ENCODE results near the gene ZSCAN29. TPM values are rescaled to one million over a fixed set of nuclear protein-coding genes. Genes with fewer than 3 reads are reported as not detected.

Gene ZSCAN29
- total and polyA plus RNA-seq, 4 donors: 4.2 to 21.7 (median 12.6) TPM

GRCh38 chr15:43370310-43370974 is 401 bp downstream of the ZSCAN29 start:
- Histone ChIP-seq H3K36me3 (ENCODE audit: control insufficient read depth in 1 of 2, insufficient read depth in 2 of 2, low read length in 1 of 2) (peaks cover 0 to 2% of the 10 kb centered on the region in 2 donors), H3K9me3 (ENCODE audit: control insufficient read depth, low read length) (peaks cover 2% of the 10 kb centered on the region), H3K4me1 (ENCODE audit: control insufficient read depth in 1 of 2, insufficient read depth in 2 of 2, low read length in 2 of 2) (peaks cover 0 to 4% of the 10 kb centered on the region in 2 donors), H3K27me3 (ENCODE audit: control insufficient read depth in 1 of 2, insufficient read depth in 2 of 2, low read length in 1 of 2) (no peaks in the 10 kb centered on the region), H3K27ac (ENCODE audit: low read depth in 1 of 2, low read length in 2 of 2) (no peak overlapping the region), H3K4me3 (ENCODE audit: low read length in 2 of 2) (peak overlapping the region; percentile 65 to 80)
- no peak for DNase-seq
- peak; percentile 76 for ATAC-seq (ENCODE audit: low FRiP score)
- 0 to 1% methylated on average over 42 to 45 of the region's 45 CpGs for WGBS, 2 donors
- intact Hi-C loops (cut with DNase I): no loop called here

DNA sequence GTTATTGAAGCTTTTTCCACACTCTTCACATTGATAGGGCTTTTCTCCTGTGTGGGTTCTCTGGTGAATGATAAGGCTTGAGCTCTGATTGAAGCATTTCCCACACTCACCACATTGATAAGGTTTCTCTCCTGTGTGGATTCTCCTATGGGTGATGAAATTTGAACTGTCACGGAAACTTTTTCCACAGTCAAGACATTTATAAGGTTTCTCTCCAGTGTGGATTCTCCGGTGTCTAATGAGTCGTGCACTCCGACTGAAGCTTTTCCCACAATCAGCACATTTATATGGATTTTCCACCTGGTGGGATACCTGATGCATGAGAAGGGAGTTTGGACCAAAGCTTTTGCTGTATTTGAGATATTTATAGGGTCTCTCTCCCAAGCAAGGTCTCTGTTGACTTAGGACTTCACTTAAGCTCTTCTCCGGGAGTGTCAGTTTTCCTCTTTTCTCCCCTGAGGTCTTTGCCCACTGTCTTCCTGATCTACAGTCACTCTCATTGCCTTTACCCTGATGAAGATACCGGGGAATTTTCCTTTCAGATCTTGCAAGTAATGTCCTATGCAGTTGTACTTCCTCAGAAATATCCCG is 9.4 kb downstream of the ZSCAN29 start:
- Histone ChIP-seq H3K4me1 (ENCODE audit: control insufficient read depth in 1 of 2, insufficient read depth in 2 of 2, low read length in 2 of 2) (no peaks in the 10 kb centered on the region), H3K27ac (ENCODE audit: low read depth in 1 of 2, low read length in 2 of 2) (no peak overlapping the region), H3K27me3 (ENCODE audit: control insufficient read depth in 1 of 2, insufficient read depth in 2 of 2, low read length in 1 of 2) (no peaks in the 10 kb centered on the region), H3K4me3 (ENCODE audit: low read length in 2 of 2) (no peak overlapping the region), H3K9me3 (ENCODE audit: control insufficient read depth, low read length) (peaks cover 12% of the 10 kb centered on the region), H3K36me3 (ENCODE audit: control insufficient read depth in 1 of 2, insufficient read depth in 2 of 2, low read length in 1 of 2) (peaks cover 10 to 31% of the 10 kb centered on the region in 2 donors)
- no peak for ATAC-seq (ENCODE audit: low FRiP score)
- DNase-seq: no peak
- intact Hi-C loops (cut with DNase I): no loop called here
- WGBS, 2 donors: 97% methylated on average over 7 of the region's 7 CpGs

DNA sequence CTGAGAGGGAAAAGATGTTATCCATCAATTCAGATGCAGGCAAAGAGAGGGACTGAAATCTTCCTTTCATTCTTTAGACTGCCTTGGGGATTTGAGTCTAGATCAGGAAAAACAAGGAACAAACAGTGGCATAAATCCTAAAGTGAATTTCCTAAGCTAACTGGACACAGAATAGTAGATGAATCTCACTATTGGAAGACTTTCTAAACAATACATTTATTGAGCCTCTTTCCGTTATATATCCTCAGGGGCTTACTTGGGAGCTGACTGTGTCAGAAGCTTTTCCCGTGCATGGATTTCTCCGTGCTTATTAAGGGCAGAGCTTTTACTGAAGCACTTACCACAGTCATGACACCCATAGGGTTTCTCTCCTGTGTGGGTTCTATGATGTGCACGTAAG is 10.0 kb downstream of the ZSCAN29 start:
- H3K4me3 ChIP-seq (ENCODE audit: low read length in 2 of 2): no peak overlapping the region
- 86 to 99% methylated on average over 4 of the region's 4 CpGs for WGBS, 2 donors
- no peak overlapping the region for H3K27ac ChIP-seq (ENCODE audit: low read depth in 1 of 2, low read length in 2 of 2)
- peaks cover 12% of the 10 kb centered on the region for H3K9me3 ChIP-seq (ENCODE audit: control insufficient read depth, low read length)
- no peaks in the 10 kb centered on the region for H3K4me1 ChIP-seq (ENCODE audit: control insufficient read depth in 1 of 2, insufficient read depth in 2 of 2, low read length in 2 of 2)
- ATAC-seq (ENCODE audit: low FRiP score) (no peak), DNase-seq (no peak)
- intact Hi-C loops (cut with DNase I): no loop called here
- H3K36me3 ChIP-seq (ENCODE audit: control insufficient read depth in 1 of 2, insufficient read depth in 2 of 2, low read length in 1 of 2): peaks cover 10 to 31% of the 10 kb centered on the region in 2 donors
- H3K27me3 ChIP-seq (ENCODE audit: control insufficient read depth in 1 of 2, insufficient read depth in 2 of 2, low read length in 1 of 2): no peaks in the 10 kb centered on the region

GRCh38 chr15:43352693-43353382 is 18.0 kb downstream of the ZSCAN29 start:
- DNase-seq (no peak), ATAC-seq (ENCODE audit: low FRiP score) (no peak)
- WGBS, 2 donors: 29 to 36% methylated on average over 2 of the region's 2 CpGs
- peaks cover 0 to 1% of the 10 kb centered on the region in 2 donors for H3K36me3 ChIP-seq (ENCODE audit: control insufficient read depth in 1 of 2, insufficient read depth in 2 of 2, low read length in 1 of 2)
- no peak overlapping the region for H3K27ac ChIP-seq (ENCODE audit: low read depth in 1 of 2, low read length in 2 of 2)
- H3K4me3 ChIP-seq (ENCODE audit: low read length in 2 of 2): no peak overlapping the region
- intact Hi-C loops (cut with DNase I): no loop called here
- no peaks in the 10 kb centered on the region for H3K9me3 ChIP-seq (ENCODE audit: control insufficient read depth, low read length)
- no peaks in the 10 kb centered on the region for H3K27me3 ChIP-seq (ENCODE audit: control insufficient read depth in 1 of 2, insufficient read depth in 2 of 2, low read length in 1 of 2)
- H3K4me1 ChIP-seq (ENCODE audit: control insufficient read depth in 1 of 2, insufficient read depth in 2 of 2, low read length in 2 of 2): peaks cover 0 to 2% of the 10 kb centered on the region in 2 donors

DNA sequence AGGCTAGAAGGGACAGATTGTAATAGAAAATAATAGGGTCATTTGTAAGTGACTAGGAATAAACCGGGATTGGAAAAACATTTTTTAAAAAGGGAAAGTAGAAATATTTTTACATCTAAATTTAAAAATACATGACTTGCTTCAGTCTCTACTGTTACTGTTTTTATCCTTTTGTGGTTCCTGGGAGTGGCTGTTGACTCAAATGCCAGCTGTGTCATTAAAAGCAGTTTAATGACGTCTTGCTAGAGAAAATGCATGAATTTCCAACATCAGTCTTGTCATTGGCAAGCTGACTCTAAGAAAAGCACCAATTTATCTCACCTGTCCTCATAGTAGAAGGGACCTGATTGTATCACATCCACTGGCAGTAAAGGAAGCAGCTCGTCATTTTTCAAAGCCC is 23.7 kb downstream of the ZSCAN29 start:
- H3K36me3 ChIP-seq (ENCODE audit: control insufficient read depth in 1 of 2, insufficient read depth in 2 of 2, low read length in 1 of 2): peaks cover 0 to 3% of the 10 kb centered on the region in 2 donors
- no peaks in the 10 kb centered on the region for H3K27me3 ChIP-seq (ENCODE audit: control insufficient read depth in 1 of 2, insufficient read depth in 2 of 2, low read length in 1 of 2)
- WGBS, 2 donors: 22 to 33% methylated on average over 3 of the region's 3 CpGs
- no peak overlapping the region for H3K27ac ChIP-seq (ENCODE audit: low read depth in 1 of 2, low read length in 2 of 2)
- H3K4me3 ChIP-seq (ENCODE audit: low read length in 2 of 2): no peak overlapping the region
- DNase-seq (no peak), ATAC-seq (ENCODE audit: low FRiP score) (no peak)
- no peaks in the 10 kb centered on the region for H3K4me1 ChIP-seq (ENCODE audit: control insufficient read depth in 1 of 2, insufficient read depth in 2 of 2, low read length in 2 of 2)
- H3K9me3 ChIP-seq (ENCODE audit: control insufficient read depth, low read length): no peaks in the 10 kb centered on the region
- intact Hi-C loops (cut with DNase I): no loop called here

GRCh38 chr15:43346305-43346704 is 24.5 kb downstream of the ZSCAN29 start:
- DNase-seq: no peak
- Histone ChIP-seq H3K27me3 (ENCODE audit: control insufficient read depth in 1 of 2, insufficient read depth in 2 of 2, low read length in 1 of 2) (no peaks in the 10 kb centered on the region), H3K36me3 (ENCODE audit: control insufficient read depth in 1 of 2, insufficient read depth in 2 of 2, low read length in 1 of 2) (peaks cover 2% of the 10 kb centered on the region in 2 donors), H3K27ac (ENCODE audit: low read depth in 1 of 2, low read length in 2 of 2) (no peak overlapping the region), H3K9me3 (ENCODE audit: control insufficient read depth, low read length) (no peaks in the 10 kb centered on the region), H3K4me3 (ENCODE audit: low read length in 2 of 2) (no peak overlapping the region), H3K4me1 (ENCODE audit: control insufficient read depth in 1 of 2, insufficient read depth in 2 of 2, low read length in 2 of 2) (no peaks in the 10 kb centered on the region)
- ATAC-seq (ENCODE audit: low FRiP score): no peak
- WGBS, 2 donors: 93 to 98% methylated on average over 2 of the region's 2 CpGs
- intact Hi-C loops (cut with DNase I): no loop called here

- H3K4me1 ChIP-seq (ENCODE audit: control insufficient read depth in 1 of 2, insufficient read depth in 2 of 2, low read length in 2 of 2): peaks cover 0 to 2% of the 10 kb centered on the region in 2 donors
- H3K36me3 ChIP-seq (ENCODE audit: control insufficient read depth in 1 of 2, insufficient read depth in 2 of 2, low read length in 1 of 2): no peaks in the 10 kb centered on the region
- peak overlapping the region; percentile 18 to 67 for H3K4me3 ChIP-seq (ENCODE audit: low read length in 2 of 2)
- ATAC-seq (ENCODE audit: low FRiP score) (no peak), DNase-seq (no peak)
- no peaks in the 10 kb centered on the region for H3K9me3 ChIP-seq (ENCODE audit: control insufficient read depth, low read length)
- 3 to 5% methylated on average over 7 of the region's 7 CpGs for WGBS, 2 donors
- peak overlapping the region in 1 of 2 donors; percentile 60 for H3K27ac ChIP-seq (ENCODE audit: low read depth in 1 of 2, low read length in 2 of 2)
- intact Hi-C loops (cut with DNase I): no loop called here
- H3K27me3 ChIP-seq (ENCODE audit: control insufficient read depth in 1 of 2, insufficient read depth in 2 of 2, low read length in 1 of 2): no peaks in the 10 kb centered on the region
Measured at GRCh38 chr15:43330780-43331087, 40.1 kb downstream of the ZSCAN29 start.

DNA sequence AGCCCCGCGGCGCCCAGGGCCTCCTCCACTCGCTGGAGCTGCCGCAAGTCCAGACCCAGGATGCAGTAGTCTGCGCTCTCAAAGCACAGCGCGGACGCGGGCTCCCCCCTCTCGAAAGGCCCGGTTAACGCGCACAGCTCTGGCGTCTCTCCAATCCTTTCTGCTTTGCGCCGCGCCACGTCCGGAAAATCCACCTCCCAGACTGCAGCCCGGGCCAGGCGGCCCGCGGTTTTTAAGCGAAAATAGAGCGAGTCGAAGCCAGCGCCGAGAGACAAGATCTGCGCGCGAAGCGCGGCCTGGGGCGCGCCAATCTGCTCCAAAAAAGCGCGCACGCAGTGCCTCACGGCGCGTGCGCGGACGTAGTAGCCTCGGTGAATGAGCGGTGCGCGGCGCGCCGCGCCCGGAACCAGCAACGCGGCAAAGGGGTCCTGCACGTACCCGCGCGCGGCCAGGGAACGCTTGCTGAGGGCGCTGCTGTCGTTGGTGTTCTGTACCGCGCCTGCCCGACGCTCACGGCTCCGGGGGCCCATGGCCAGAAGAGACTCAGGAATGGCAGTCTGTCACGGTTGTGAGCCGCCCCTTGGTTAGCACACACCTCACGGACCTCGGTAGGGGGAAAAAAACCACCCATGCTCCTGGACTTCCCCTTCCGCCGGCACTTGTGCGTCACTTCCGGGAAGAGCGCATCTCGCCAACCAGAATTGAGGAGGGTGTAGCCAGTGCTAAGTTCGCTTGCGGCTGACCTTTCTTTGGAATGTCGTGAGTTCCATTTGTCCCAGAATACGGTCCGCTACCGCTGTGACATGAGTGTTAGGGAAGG is 40.7 kb downstream of the ZSCAN29 start, which contains the start of gene LCMT2:
Gene LCMT2 (minus strand): TSS at position 614 of the 820 bp plus-strand sequence. CDS start 84 bp downstream, at position 530.
- peaks cover 0 to 2% of the 10 kb centered on the region in 2 donors for H3K4me1 ChIP-seq (ENCODE audit: control insufficient read depth in 1 of 2, insufficient read depth in 2 of 2, low read length in 2 of 2)
- peak; percentile 95 to 97 for DNase-seq
- no peaks in the 10 kb centered on the region for H3K9me3 ChIP-seq (ENCODE audit: control insufficient read depth, low read length)
- peak within 1 kb of the TSS; percentile 25 to 95 for H3K27ac ChIP-seq (ENCODE audit: low read depth in 1 of 2, low read length in 2 of 2)
- intact Hi-C loops (cut with DNase I): no loop called here
- ATAC-seq (ENCODE audit: low FRiP score): peak; percentile 98
- peak within 1 kb of the TSS; percentile 18 to 67 for H3K4me3 ChIP-seq (ENCODE audit: low read length in 2 of 2)
- no peaks in the 10 kb centered on the region for H3K36me3 ChIP-seq (ENCODE audit: control insufficient read depth in 1 of 2, insufficient read depth in 2 of 2, low read length in 1 of 2)
- 0% methylated on average over 86 of the region's 86 CpGs for WGBS, 2 donors
- no peaks in the 10 kb centered on the region for H3K27me3 ChIP-seq (ENCODE audit: control insufficient read depth in 1 of 2, insufficient read depth in 2 of 2, low read length in 1 of 2)

Measured in aorta (tissue), 5 donors.